Caco-2 (cell line): ENCODE data around the gene DLST. TPM values are rescaled to one million over a fixed set of nuclear protein-coding genes. Genes with fewer than 3 reads are reported as not detected.

Experiments used
- BruUV-seq: library from RNA; stranded (reverse); fragments of 400-500 nt; replicated peaks from 2 replicates; lab custom pipeline; 2021; lab: Mats Ljungman, UMichigan
- CTCF ChIA-PET: fragments of 300-600 bp; sonication (Branson Sonifier 250); formaldehyde crosslinking; loops from one replicate; lab custom pipeline; 2022; ENCODE audit warnings: antibody characterized with exemption; lab: Charles Lee
- POLR2A ChIA-PET: fragments of 300-600 bp; sonication (Branson Sonifier 250); formaldehyde crosslinking; loops from one replicate; lab custom pipeline; 2022; ENCODE audit warnings: antibody characterized with exemption; lab: Charles Lee
- DNase-seq, 2 experiments: peaks; one replicate each; pipeline versions ENCODE4 v3.0.0 to v3.0.0-alpha.2; 2020 to 2022
- H3K27me3 ChIP-seq: replicated peaks from 2 replicates; pipeline ENCODE4 v1.6.0; 2011; ENCODE audit warnings: low read length; ENCODE audit not compliant: control insufficient read depth, insufficient read depth
- H3K36me3 ChIP-seq: 2 replicates; pipeline ENCODE4 v1.5.1; 2011; ENCODE audit warnings: low read length; ENCODE audit not compliant: control insufficient read depth, insufficient read depth
- H3K4me1 ChIP-seq: fragments of 250-450 bp; sonication (Bioruptor Pico); 2 replicates; pipeline ENCODE4 v1.5.1; 2020; ENCODE audit warnings: mild to moderate bottlenecking
- H3K4me3 ChIP-seq: 2 replicates; pipeline ENCODE4 v1.5.1; 2011; ENCODE audit warnings: low read depth, mild to moderate bottlenecking, control low read depth, low read length
- H3K9me3 ChIP-seq: fragments of 250-450 bp; sonication (Bioruptor Pico); 2 replicates; pipeline ENCODE4 v1.5.1; 2020; ENCODE audit warnings: mild to moderate bottlenecking, moderate library complexity
- H3K27ac Mint-ChIP-seq: one replicate; pipeline ENCODE4 v1.8.0; 2022; ENCODE audit warnings: mixed read lengths; ENCODE audit not compliant: unreplicated experiment
- H3K27me3 Mint-ChIP-seq: one replicate; pipeline ENCODE4 v1.8.0; 2022; ENCODE audit warnings: mixed read lengths; ENCODE audit not compliant: insufficient read depth, unreplicated experiment
- H3K36me3 Mint-ChIP-seq: one replicate; pipeline ENCODE4 v1.8.0; 2022; ENCODE audit warnings: mild to moderate bottlenecking, mixed read lengths; ENCODE audit not compliant: insufficient read depth, unreplicated experiment
- H3K4me1 Mint-ChIP-seq: one replicate; pipeline ENCODE4 v1.8.0; 2022; ENCODE audit warnings: low read depth, mixed read lengths; ENCODE audit not compliant: unreplicated experiment
- H3K4me3 Mint-ChIP-seq: one replicate; pipeline ENCODE4 v1.8.0; 2022; ENCODE audit warnings: mild to moderate bottlenecking, moderate library complexity, mixed read lengths; ENCODE audit not compliant: unreplicated experiment
- H3K9me3 Mint-ChIP-seq: one replicate; pipeline ENCODE4 v1.8.0; 2022; ENCODE audit warnings: mixed read lengths; ENCODE audit not compliant: unreplicated experiment
- intact Hi-C: fragments of 100-400 bp; cut with micrococcal nuclease; formaldehyde crosslinking; loops from one replicate; pipeline ENCODE4 v1.10.0; 2022; ENCODE audit not compliant: unreplicated experiment
- total RNA-seq: library from RNA; stranded (reverse); gene quantifications from 2 replicates; pipeline ENCODE4 v1.2.3, GENCODE V29; 2022
- TF ChIP-seq, protein P1 (sequence below), 2 experiments: fragments of 200-600 bp in 1 of 2; IDR thresholded peaks; 1 replicate in 1 of 2; 2 replicates in 1 of 2; pipeline versions ENCODE4 v1.5.1 to v1.8.0; 2011 to 2022; ENCODE audit warnings: antibody characterized with exemption in 1 of 2, control low read depth in 1 of 2, inconsistent platforms in 1 of 2, low read depth in 1 of 2, low read length in 1 of 2, mild to moderate bottlenecking in 1 of 2, moderate library complexity in 1 of 2; ENCODE audit not compliant: insufficient read depth in 1 of 2, severe bottlenecking in 1 of 2, unreplicated experiment in 1 of 2

DLST gene
- total RNA-seq, 1 experiment from 2014 or later, result 88.1 TPM

DNA sequence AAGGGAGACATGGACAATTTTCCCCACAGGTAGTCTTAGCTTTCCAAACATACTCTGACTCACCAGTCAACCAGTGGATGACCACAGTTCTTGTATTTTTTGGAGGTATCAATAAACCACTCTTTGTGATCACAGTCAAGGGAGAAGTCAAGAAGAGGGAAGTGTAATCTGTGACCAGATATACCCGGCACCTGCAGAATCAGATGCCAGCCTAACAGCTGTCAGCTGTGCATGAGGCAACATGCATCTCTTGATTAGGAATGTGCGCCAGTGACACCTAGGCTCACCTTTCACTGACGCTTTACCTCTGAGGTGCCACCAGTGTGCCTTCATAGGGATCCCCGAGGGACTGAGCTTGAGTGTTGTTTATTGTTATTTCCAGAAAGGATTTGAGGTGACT, 25.8 kb upstream of the DLST start:
- no peaks in the 10 kb centered on the region for H3K4me1 Mint-ChIP-seq
- TF ChIP-seq, protein P1, sequence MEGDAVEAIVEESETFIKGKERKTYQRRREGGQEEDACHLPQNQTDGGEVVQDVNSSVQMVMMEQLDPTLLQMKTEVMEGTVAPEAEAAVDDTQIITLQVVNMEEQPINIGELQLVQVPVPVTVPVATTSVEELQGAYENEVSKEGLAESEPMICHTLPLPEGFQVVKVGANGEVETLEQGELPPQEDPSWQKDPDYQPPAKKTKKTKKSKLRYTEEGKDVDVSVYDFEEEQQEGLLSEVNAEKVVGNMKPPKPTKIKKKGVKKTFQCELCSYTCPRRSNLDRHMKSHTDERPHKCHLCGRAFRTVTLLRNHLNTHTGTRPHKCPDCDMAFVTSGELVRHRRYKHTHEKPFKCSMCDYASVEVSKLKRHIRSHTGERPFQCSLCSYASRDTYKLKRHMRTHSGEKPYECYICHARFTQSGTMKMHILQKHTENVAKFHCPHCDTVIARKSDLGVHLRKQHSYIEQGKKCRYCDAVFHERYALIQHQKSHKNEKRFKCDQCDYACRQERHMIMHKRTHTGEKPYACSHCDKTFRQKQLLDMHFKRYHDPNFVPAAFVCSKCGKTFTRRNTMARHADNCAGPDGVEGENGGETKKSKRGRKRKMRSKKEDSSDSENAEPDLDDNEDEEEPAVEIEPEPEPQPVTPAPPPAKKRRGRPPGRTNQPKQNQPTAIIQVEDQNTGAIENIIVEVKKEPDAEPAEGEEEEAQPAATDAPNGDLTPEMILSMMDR (IDR thresholded peaks at IDR 0.05; ENCODE audit: insufficient read depth in 1 of 2, low read depth in 1 of 2, low read length in 1 of 2, severe bottlenecking in 1 of 2, unreplicated experiment in 1 of 2), result no peak
- Histone ChIP-seq H3K4me3 (no peak overlapping the region), H3K27me3 (no peaks in the 10 kb centered on the region), H3K9me3 (no peaks in the 10 kb centered on the region), H3K36me3 (no peaks in the 10 kb centered on the region), H3K4me1 (0 out of 2 replicates have a peak, but pooled peaks cover 4% of the 10 kb centered on the region)
- CTCF ChIA-PET, result interaction anchor here (0.6 kb wide), 1 partner anchor 23 kb away, joined by 5 read pairs; no protein-coding TSS in a partner anchor
- no peaks in the 10 kb centered on the region for H3K36me3 Mint-ChIP-seq
- POLR2A ChIA-PET, result no interaction called here
- BruUV-seq, result no TSS peak
- no peaks in the 10 kb centered on the region for H3K9me3 Mint-ChIP-seq
- H3K4me3 Mint-ChIP-seq, result no peak overlapping the region
- no peaks in the 10 kb centered on the region for H3K27me3 Mint-ChIP-seq
- intact Hi-C loops, result no loop called here
- H3K27ac Mint-ChIP-seq, result no peak overlapping the region
- DNase-seq, result no peak

DNA sequence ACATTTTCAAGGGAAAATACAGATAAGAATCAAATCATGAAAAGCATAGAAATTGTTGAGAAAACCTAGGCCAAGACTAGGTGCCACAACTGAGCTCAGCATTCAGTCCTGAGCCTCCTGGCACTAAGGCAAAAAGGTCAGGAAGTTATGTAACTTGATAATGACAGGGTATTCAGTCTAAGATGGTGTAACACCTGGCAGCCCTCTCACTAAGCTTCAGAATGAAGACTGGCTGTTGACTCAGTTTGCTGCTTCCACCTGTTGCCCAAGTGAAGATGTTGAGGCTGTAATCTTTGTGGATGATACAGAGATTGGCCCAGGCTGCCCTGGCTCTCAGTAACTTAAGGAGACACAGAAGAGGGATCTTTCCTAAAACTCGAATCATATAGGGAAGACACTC, 25.4 kb upstream of the DLST start:
- Mint-ChIP-seq H3K4me3 (no peak overlapping the region), H3K36me3 (no peaks in the 10 kb centered on the region), H3K27me3 (no peaks in the 10 kb centered on the region), H3K9me3 (no peaks in the 10 kb centered on the region), H3K27ac (no peak overlapping the region), H3K4me1 (no peaks in the 10 kb centered on the region)
- TF ChIP-seq, protein P1 (IDR thresholded peaks at IDR 0.05; ENCODE audit: insufficient read depth in 1 of 2, low read depth in 1 of 2, low read length in 1 of 2, severe bottlenecking in 1 of 2, unreplicated experiment in 1 of 2), result no peak
- no TSS peak for BruUV-seq
- intact Hi-C loops, result no loop called here
- CTCF ChIA-PET, result no interaction called here
- no peak for DNase-seq
- H3K4me3 ChIP-seq, result no peak overlapping the region
- POLR2A ChIA-PET, result no interaction called here
- no peaks in the 10 kb centered on the region for H3K36me3 ChIP-seq
- no peaks in the 10 kb centered on the region for H3K9me3 ChIP-seq
- H3K4me1 ChIP-seq, result 0 out of 2 replicates have a peak, but pooled peaks cover 4% of the 10 kb centered on the region
- no peaks in the 10 kb centered on the region for H3K27me3 ChIP-seq

DNA sequence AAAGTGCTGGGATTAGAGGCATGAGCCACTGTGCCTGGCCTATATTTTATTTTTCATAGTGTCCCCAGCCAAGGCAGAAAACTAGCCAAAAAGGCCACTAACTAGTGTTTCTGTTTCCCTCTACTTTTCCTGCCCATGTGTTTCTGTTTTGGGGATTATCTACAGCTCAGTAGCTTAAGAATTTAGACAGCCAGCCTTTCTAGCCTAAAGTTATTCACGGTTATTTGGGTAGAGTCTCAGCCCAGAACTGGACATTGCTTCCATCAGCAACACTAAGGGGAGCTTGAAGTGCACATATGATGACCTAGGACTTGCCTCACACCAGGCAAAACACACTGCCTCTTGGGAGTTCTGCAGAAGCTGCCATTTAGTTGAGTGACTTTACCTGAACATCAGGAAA, 23.7 kb upstream of the DLST start:
- intact Hi-C loops, result no loop called here
- Mint-ChIP-seq H3K27ac (no peak overlapping the region), H3K36me3 (no peaks in the 10 kb centered on the region), H3K9me3 (no peaks in the 10 kb centered on the region), H3K4me3 (no peak overlapping the region), H3K4me1 (no peaks in the 10 kb centered on the region), H3K27me3 (no peaks in the 10 kb centered on the region)
- H3K4me1 ChIP-seq, result 0 out of 2 replicates have a peak, but pooled peaks cover 4% of the 10 kb centered on the region
- ChIA-PET CTCF (interaction anchor here (1.0 kb wide), 2 partner anchors 15 to 73 kb away, joined by 3 to 4 read pairs; no protein-coding TSS in a partner anchor), POLR2A (interaction anchor here (0.5 kb wide), 1 partner anchor 194 kb away, joined by 3 read pairs; no protein-coding TSS in a partner anchor)
- no peaks in the 10 kb centered on the region for H3K27me3 ChIP-seq
- H3K4me3 ChIP-seq, result no peak overlapping the region
- no peaks in the 10 kb centered on the region for H3K9me3 ChIP-seq
- TF ChIP-seq, protein P1 (IDR thresholded peaks at IDR 0.05; ENCODE audit: insufficient read depth in 1 of 2, low read depth in 1 of 2, low read length in 1 of 2, severe bottlenecking in 1 of 2, unreplicated experiment in 1 of 2), result no peak
- BruUV-seq, result no TSS peak
- H3K36me3 ChIP-seq, result no peaks in the 10 kb centered on the region
- DNase-seq, result no peak
